Glutamatergic neuron (in vitro differentiated cells): ENCODE data around the gene ANAPC1. TPM values are rescaled to one million over a fixed set of nuclear protein-coding genes. Genes with fewer than 3 reads are reported as not detected.
"Not testable (repeated sequence)": the region's sequence is repeated elsewhere in the genome, so short reads cannot be mapped to it uniquely, and the experiment has no call there.

Experiments
- DNase-seq: peaks from one replicate; pipeline ENCODE4 v3.0.0; 2022
- H3K27ac Mint-ChIP-seq: one replicate; pipeline ENCODE4 v1.8.0; 2020; ENCODE audit warnings: mild to moderate bottlenecking, mixed read lengths, inconsistent platforms; ENCODE audit not compliant: unreplicated experiment
- H3K27me3 Mint-ChIP-seq: one replicate; pipeline ENCODE4 v1.8.0; 2020; ENCODE audit warnings: mild to moderate bottlenecking, moderate library complexity, mixed read lengths, inconsistent platforms; ENCODE audit not compliant: unreplicated experiment
- H3K36me3 Mint-ChIP-seq: one replicate; pipeline ENCODE4 v1.8.0; 2020; ENCODE audit warnings: mild to moderate bottlenecking, mixed read lengths, inconsistent platforms; ENCODE audit not compliant: unreplicated experiment
- H3K4me1 Mint-ChIP-seq: one replicate; pipeline ENCODE4 v1.8.0; 2020; ENCODE audit warnings: mild to moderate bottlenecking, low read depth, mixed read lengths, inconsistent platforms; ENCODE audit not compliant: unreplicated experiment
- H3K4me3 Mint-ChIP-seq: one replicate; pipeline ENCODE4 v1.8.0; 2020; ENCODE audit warnings: mild to moderate bottlenecking, mixed read lengths, inconsistent platforms; ENCODE audit not compliant: unreplicated experiment
- H3K9me3 Mint-ChIP-seq: one replicate; pipeline ENCODE4 v1.8.0; 2020; ENCODE audit warnings: mild to moderate bottlenecking, moderate library complexity, mixed read lengths, inconsistent platforms; ENCODE audit not compliant: unreplicated experiment
- CTCF ChIP-seq: fragments of 200-600 bp; sonication (generic); IDR thresholded peaks from one replicate; pipeline ENCODE4 v1.5.0; 2021; ENCODE audit not compliant: partially characterized antibody, unreplicated experiment
- total RNA-seq: library from RNA; stranded (reverse); fragmentation: NEBNext Ultra II Directional; extraction: Animal tissue kit (Norgen Biotek cat#: 25700); gene quantifications from one replicate; pipeline ENCODE4 v1.2.1, GENCODE V29; 2021; ENCODE audit not compliant: unreplicated experiment

The ANAPC1 gene
- total RNA-seq, 1 donor from 2014 or later, result 33.4 TPM

- H3K27ac Mint-ChIP-seq, result no peak overlapping the region
- no peaks in the 10 kb centered on the region for H3K36me3 Mint-ChIP-seq
- H3K27me3 Mint-ChIP-seq, result no peaks in the 10 kb centered on the region
- no peak for TF ChIP-seq CTCF
- H3K9me3 Mint-ChIP-seq, result no peaks in the 10 kb centered on the region
- peaks cover 22% of the 10 kb centered on the region for H3K4me1 Mint-ChIP-seq
- no peak overlapping the region for H3K4me3 Mint-ChIP-seq
- no peak for DNase-seq
These were observed 25.1 kb upstream of the ANAPC1 start for GRCh38 chr2:111909079-111909478.

- Mint-ChIP-seq H3K36me3 (no peaks in the 10 kb centered on the region), H3K27ac (no peak overlapping the region), H3K27me3 (no peaks in the 10 kb centered on the region), H3K9me3 (no peaks in the 10 kb centered on the region), H3K4me1 (peaks cover 22% of the 10 kb centered on the region), H3K4me3 (no peak overlapping the region)
- DNase-seq, result no peak
- TF ChIP-seq CTCF, result no peak
These were observed 24.6 kb upstream of the ANAPC1 start for GRCh38 chr2:111908578-111908977.

- H3K4me1 Mint-ChIP-seq, result peaks cover 22% of the 10 kb centered on the region
- no peak for DNase-seq
- no peaks in the 10 kb centered on the region for H3K27me3 Mint-ChIP-seq
- no peaks in the 10 kb centered on the region for H3K9me3 Mint-ChIP-seq
- H3K36me3 Mint-ChIP-seq, result no peaks in the 10 kb centered on the region
- no peak overlapping the region for H3K27ac Mint-ChIP-seq
- H3K4me3 Mint-ChIP-seq, result no peak overlapping the region
- TF ChIP-seq CTCF, result no peak
These were observed 22.2 kb upstream of the ANAPC1 start for GRCh38 chr2:111905990-111906735.

- H3K27me3 Mint-ChIP-seq, H3K27ac Mint-ChIP-seq, H3K9me3 Mint-ChIP-seq, H3K4me3 Mint-ChIP-seq, DNase-seq, H3K36me3 Mint-ChIP-seq: not testable (repeated sequence)
- peaks cover 22% of the 10 kb centered on the region for H3K4me1 Mint-ChIP-seq
These were observed 21.5 kb upstream of the ANAPC1 start for GRCh38 chr2:111905475-111905869.

GRCh38 chr2:111904726-111905474, 20.9 kb upstream of the ANAPC1 start:
- peaks cover 22% of the 10 kb centered on the region for H3K4me1 Mint-ChIP-seq
- DNase-seq, result no peak

More at GRCh38 chr2:111904726-111905474, 20.9 kb upstream of the ANAPC1 start:
- no peaks in the 10 kb centered on the region for H3K27me3 Mint-ChIP-seq
- no peak overlapping the region for H3K27ac Mint-ChIP-seq
- no peak overlapping the region for H3K4me3 Mint-ChIP-seq
- TF ChIP-seq CTCF, result no peak
- H3K36me3 Mint-ChIP-seq, result no peaks in the 10 kb centered on the region
- no peaks in the 10 kb centered on the region for H3K9me3 Mint-ChIP-seq
